ENCODE results near the gene ZNF275. TPM values are rescaled to one million over a fixed set of nuclear protein-coding genes. Genes with fewer than 3 reads are reported as not detected.

Gene ZNF275
- total RNA-seq, 1 experiment from 2014 or later = 9.8 TPM

DNA sequence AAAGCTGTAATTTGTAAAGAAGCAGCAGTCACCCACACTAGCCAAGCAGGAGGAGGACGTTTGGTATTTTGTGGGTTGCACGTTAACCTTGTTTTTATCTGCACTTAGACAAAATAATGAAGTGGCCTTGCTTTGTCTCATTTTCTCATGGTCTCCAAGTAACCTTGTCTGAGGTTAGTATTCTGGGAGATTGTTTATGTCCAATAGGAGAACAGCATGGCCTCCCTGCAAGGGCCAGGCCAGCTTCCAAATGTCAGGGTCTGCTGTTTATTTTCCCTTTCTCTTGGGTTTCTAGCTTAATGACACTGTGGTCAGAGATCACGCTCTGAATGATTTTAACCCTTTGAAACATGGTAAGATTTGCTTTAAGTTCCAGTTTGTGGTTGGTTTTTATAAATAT lies 37.3 kb downstream of the ZNF275 start:
- Histone ChIP-seq H3K79me2 (ENCODE audit: insufficient read depth, low read length) (no peaks in the 10 kb centered on the region), H3K9me2 (ENCODE audit: insufficient read depth) (no peaks in the 10 kb centered on the region), H3K9me3 (ENCODE audit: control insufficient read depth in 1 of 2, insufficient read depth in 1 of 2, low read depth in 1 of 2, low read length in 2 of 2) (no peaks in the 10 kb centered on the region), H3K4me3 (replicated peaks in 1 of 2; ENCODE audit: low read depth in 1 of 2, low read length in 2 of 2) (no peak overlapping the region), H3K9ac (ENCODE audit: low read length) (no peak overlapping the region), H4K20me1 (ENCODE audit: insufficient read depth) (no peaks in the 10 kb centered on the region), H3K36me3 (ENCODE audit: control insufficient read depth in 1 of 2, insufficient read depth in 2 of 2, low read length in 2 of 2) (no peaks in the 10 kb centered on the region), H3K27ac (ENCODE audit: low read depth, low read length) (no peak overlapping the region), H3K27me3 (ENCODE audit: insufficient read depth, low read length) (0 out of 2 replicates have a peak, but pooled peaks cover 2% of the 10 kb centered on the region), H3K4me1 (ENCODE audit: control insufficient read depth in 1 of 2, insufficient read depth in 2 of 2, low read length in 2 of 2) (no peaks in the 10 kb centered on the region), H3K4me2 (ENCODE audit: low read length) (no peak overlapping the region), H2AFZ (ENCODE audit: low read depth, low read length, poor library complexity, severe bottlenecking) (no peak overlapping the region)
- intact Hi-C loops (cut with micrococcal nuclease) = no loop called here
- RAD21 ChIA-PET (ENCODE audit: low non-redundant PET in 1 of 2, low total read pairs in 2 of 2, uncharacterized antibody in 2 of 2, unreplicated experiment in 2 of 2) = no interaction called here
- TF ChIP-seq MAX (IDR thresholded peaks at IDR 0.05) (no peak), RAD21 (IDR thresholded peaks at IDR 0.05; ENCODE audit: low read depth) (no peak), ELF1 (IDR thresholded peaks at IDR 0.05; ENCODE audit: borderline replicate concordance, low read depth) (no peak), CTCF (IDR thresholded peaks at IDR 0.05 in 2 of 3, conservative IDR thresholded peaks at IDR 0.05 in 1 of 3; ENCODE audit: borderline replicate concordance in 1 of 3, insufficient read depth in 1 of 3, low read depth in 2 of 3, low read length in 2 of 3) (no peak), CBX3 (IDR thresholded peaks at IDR 0.05; ENCODE audit: low read depth) (no peak), ZBTB33 (IDR thresholded peaks at IDR 0.05; ENCODE audit: extremely low read depth, insufficient replicate concordance, low read length) (no peak), SIN3A (IDR thresholded peaks at IDR 0.05; ENCODE audit: low read depth) (no peak), SRF (IDR thresholded peaks at IDR 0.05; ENCODE audit: low read depth) (no peak), TCF7L2 (IDR thresholded peaks at IDR 0.05; ENCODE audit: borderline replicate concordance, extremely low read depth, insufficient read depth, insufficient read length) (no peak), REST (IDR thresholded peaks at IDR 0.05; ENCODE audit: low read depth) (no peak), JUND (IDR thresholded peaks at IDR 0.05) (no peak), EZH2 (IDR thresholded peaks at IDR 0.05) (no peak), POLR2AphosphoS5 (IDR thresholded peaks at IDR 0.05; ENCODE audit: low read depth, low read length) (no peak)
- BruUV-seq (replicated peaks) = no TSS peak
- ATAC-seq (no peak), DNase-seq (ENCODE audit: low read depth, low spot score) (no peak)
- CTCF ChIA-PET = no interaction called here
- POLR2A ChIA-PET = no interaction called here

Measured in HCT116 (cell line).